Osteoblast (primary cell): Measurements from ENCODE around the gene PTH2R. TPM values are rescaled to one million over a fixed set of nuclear protein-coding genes. Genes with fewer than 3 reads are reported as not detected.

Experiments
- DNase-seq: peaks from one replicate; pipeline ENCODE4 v3.0.0; 2011; ENCODE audit warnings: low spot score, mixed read lengths; ENCODE audit not compliant: insufficient read length; ENCODE audit errors: missing footprints
- H2AFZ ChIP-seq: 2 replicates; pipeline ENCODE4 v1.6.0; 2011; ENCODE audit warnings: mild to moderate bottlenecking, low read length
- H3K27ac ChIP-seq: 2 replicates; pipeline ENCODE4 v1.5.1; 2011; ENCODE audit warnings: mild to moderate bottlenecking, low read depth, low read length, moderate library complexity
- H3K27me3 ChIP-seq: 2 replicates; pipeline ENCODE4 v1.6.0; 2012; ENCODE audit warnings: mild to moderate bottlenecking, control low read depth, inconsistent platforms, low read length, moderate library complexity; ENCODE audit not compliant: insufficient read depth
- H3K36me3 ChIP-seq: 2 replicates; pipeline ENCODE4 v1.5.1; 2011; ENCODE audit warnings: mild to moderate bottlenecking, low read length, control low read depth, moderate library complexity; ENCODE audit not compliant: insufficient read depth
- H3K4me1 ChIP-seq: 2 replicates; pipeline ENCODE4 v1.5.1; 2011; ENCODE audit warnings: mild to moderate bottlenecking, low read length, control low read depth, moderate library complexity; ENCODE audit not compliant: insufficient read depth
- H3K4me2 ChIP-seq: 2 replicates; pipeline ENCODE4 v1.6.0; 2011; ENCODE audit warnings: mild to moderate bottlenecking, low read length; ENCODE audit not compliant: insufficient read depth
- H3K4me3 ChIP-seq: fragments of 200-600 bp; sonication (generic); 3 replicates; pipeline ENCODE4 v1.5.1; 2012; ENCODE audit warnings: mild to moderate bottlenecking, low read length, inconsistent platforms; ENCODE audit not compliant: insufficient read depth
- H3K79me2 ChIP-seq: 2 replicates; pipeline ENCODE4 v1.6.0; 2012; ENCODE audit warnings: mild to moderate bottlenecking, low read length, control low read depth, inconsistent platforms; ENCODE audit not compliant: insufficient read depth
- H3K9me3 ChIP-seq: 2 replicates; pipeline ENCODE4 v1.5.1; 2011; ENCODE audit warnings: low read depth, low read length, control low read depth
- H4K20me1 ChIP-seq: 2 replicates; pipeline ENCODE4 v1.6.0; 2012; ENCODE audit warnings: mild to moderate bottlenecking, low read length, control low read depth; ENCODE audit not compliant: insufficient read depth
- total RNA-seq: library from RNA; depleted of rRNA; stranded (reverse); fragments of >200 nt; gene quantifications from 2 replicates; pipeline ENCODE4 v1.2.3, GENCODE V29; 2012
- TF ChIP-seq, protein P1 (sequence below): IDR thresholded peaks from 2 replicates; pipeline ENCODE4 v1.5.1; 2011; ENCODE audit warnings: mild to moderate bottlenecking, low read depth, low read length, moderate library complexity; ENCODE audit errors: extremely low read depth

PTH2R gene
- total RNA-seq, 1 donor: under 0.01 TPM

DNA sequence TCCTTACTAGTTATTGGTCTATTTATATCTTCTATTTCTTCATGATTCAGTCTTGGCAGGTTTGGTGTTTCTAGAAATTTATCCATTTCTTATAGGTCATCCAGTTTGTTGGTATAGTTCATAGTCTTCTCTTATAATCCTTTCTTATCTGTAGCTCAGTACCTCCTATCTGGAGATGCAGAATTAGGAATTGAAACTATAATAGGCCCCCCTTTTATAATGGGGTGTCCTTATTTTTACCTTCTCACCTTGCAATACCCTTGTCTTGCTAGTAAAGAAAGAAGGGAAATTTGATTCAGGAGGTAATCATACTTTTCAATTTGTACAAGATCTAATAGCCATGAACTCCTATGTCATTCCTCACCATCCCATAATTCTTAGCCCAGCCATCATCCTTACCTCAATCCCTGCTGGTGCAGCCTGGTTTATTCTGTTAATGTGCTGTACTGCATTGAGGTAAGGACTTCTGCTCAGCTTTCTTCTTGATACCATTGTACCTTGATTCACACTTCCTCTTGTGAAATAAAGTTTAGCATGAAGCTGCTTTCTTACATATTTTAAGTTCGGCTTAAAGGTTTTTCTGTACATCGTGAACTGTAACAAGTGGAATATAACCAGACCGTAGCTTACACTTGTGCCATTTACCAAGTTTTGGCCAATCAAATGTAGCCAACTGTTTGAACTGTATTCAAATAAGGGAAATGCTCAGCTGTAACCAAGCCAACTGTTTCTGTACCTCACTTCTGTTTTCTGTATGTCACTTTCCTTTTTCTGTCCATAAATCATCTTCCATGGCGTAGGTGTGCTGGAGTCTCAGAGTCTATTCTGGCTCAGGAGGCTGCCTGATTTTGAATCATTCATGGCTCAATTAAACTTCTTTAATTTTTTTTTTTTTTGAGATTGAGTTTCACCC is 40.1 kb upstream of the PTH2R start:
- Histone ChIP-seq H3K4me3 (no peak overlapping the region), H3K4me2 (no peak overlapping the region), H3K4me1 (peaks cover 31% of the 10 kb centered on the region), H3K79me2 (no peaks in the 10 kb centered on the region), H2AFZ (no peak overlapping the region), H3K36me3 (no peaks in the 10 kb centered on the region), H4K20me1 (no peaks in the 10 kb centered on the region), H3K27ac (no peak overlapping the region), H3K27me3 (no peaks in the 10 kb centered on the region), H3K9me3 (no peaks in the 10 kb centered on the region)
- DNase-seq: no peak
- TF ChIP-seq, protein P1, sequence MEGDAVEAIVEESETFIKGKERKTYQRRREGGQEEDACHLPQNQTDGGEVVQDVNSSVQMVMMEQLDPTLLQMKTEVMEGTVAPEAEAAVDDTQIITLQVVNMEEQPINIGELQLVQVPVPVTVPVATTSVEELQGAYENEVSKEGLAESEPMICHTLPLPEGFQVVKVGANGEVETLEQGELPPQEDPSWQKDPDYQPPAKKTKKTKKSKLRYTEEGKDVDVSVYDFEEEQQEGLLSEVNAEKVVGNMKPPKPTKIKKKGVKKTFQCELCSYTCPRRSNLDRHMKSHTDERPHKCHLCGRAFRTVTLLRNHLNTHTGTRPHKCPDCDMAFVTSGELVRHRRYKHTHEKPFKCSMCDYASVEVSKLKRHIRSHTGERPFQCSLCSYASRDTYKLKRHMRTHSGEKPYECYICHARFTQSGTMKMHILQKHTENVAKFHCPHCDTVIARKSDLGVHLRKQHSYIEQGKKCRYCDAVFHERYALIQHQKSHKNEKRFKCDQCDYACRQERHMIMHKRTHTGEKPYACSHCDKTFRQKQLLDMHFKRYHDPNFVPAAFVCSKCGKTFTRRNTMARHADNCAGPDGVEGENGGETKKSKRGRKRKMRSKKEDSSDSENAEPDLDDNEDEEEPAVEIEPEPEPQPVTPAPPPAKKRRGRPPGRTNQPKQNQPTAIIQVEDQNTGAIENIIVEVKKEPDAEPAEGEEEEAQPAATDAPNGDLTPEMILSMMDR: no peak

DNA sequence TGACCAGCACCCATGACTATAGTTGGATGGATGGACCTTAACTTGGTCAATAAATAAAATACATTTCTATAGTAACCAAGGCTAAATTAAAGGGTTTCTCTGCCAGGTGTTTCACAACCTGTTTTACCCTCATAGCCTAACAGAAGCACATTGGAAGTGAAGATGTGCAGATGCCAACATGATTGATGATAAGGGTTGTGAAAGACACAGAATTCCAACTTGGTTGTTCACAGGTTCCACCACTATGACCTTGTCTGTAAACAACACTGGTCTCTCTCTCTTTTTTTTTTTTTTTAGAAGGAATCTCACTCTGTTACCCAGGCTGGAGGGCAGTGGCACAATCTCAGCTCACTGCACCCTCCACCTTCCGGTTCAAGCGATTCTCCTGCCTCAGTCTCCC is 37.5 kb upstream of the PTH2R start:
- Histone ChIP-seq H3K4me3 (no peak overlapping the region), H2AFZ (no peak overlapping the region), H3K4me2 (no peak overlapping the region), H3K27me3 (no peaks in the 10 kb centered on the region), H3K9me3 (no peaks in the 10 kb centered on the region), H3K4me1 (peaks cover 20% of the 10 kb centered on the region), H4K20me1 (no peaks in the 10 kb centered on the region), H3K27ac (no peak overlapping the region), H3K79me2 (no peaks in the 10 kb centered on the region), H3K36me3 (no peaks in the 10 kb centered on the region)
- no peak for DNase-seq
- TF ChIP-seq, protein P1: no peak

DNA sequence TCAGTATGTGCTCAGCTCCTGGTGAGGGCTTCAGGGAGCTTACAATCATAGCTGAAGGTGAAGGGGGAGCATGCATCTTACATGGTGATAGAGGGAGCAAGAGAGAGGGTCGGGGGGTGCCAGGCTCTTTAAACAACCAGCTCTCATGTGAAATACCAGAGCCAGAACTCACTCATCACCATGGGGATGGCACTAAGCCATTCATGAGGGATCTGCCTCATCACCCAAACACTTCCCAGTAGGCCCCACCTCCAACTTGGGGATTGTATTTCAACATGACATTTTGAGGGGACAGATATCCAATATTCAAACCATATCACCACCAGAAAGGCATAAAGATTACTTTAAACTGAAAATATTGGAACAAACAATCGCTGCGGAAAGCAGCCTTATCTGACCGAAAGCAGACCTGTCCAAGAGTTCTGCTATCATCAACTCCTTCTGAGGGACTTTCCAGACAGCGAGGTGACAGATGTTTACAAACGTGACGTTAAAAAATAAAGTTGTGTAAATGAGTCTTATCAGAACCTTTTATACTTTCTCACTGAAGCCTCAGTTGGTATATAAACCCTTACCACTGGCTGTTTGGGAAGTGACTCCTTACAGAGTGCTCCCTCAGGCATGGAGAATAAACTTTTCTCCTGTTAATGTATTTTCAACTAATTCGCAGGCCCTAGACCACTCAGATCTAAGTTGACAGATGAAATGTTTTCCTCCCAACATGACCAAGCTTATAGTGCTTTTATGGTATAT is 35.5 kb upstream of the PTH2R start:
- Histone ChIP-seq H2AFZ (no peak overlapping the region), H3K4me2 (no peak overlapping the region), H3K4me3 (no peak overlapping the region), H3K79me2 (no peaks in the 10 kb centered on the region), H3K4me1 (peaks cover 20% of the 10 kb centered on the region), H4K20me1 (no peaks in the 10 kb centered on the region), H3K27ac (no peak overlapping the region), H3K9me3 (no peaks in the 10 kb centered on the region), H3K27me3 (peaks cover 7% of the 10 kb centered on the region), H3K36me3 (no peaks in the 10 kb centered on the region)
- TF ChIP-seq, protein P1: no peak
- no peak for DNase-seq

DNA sequence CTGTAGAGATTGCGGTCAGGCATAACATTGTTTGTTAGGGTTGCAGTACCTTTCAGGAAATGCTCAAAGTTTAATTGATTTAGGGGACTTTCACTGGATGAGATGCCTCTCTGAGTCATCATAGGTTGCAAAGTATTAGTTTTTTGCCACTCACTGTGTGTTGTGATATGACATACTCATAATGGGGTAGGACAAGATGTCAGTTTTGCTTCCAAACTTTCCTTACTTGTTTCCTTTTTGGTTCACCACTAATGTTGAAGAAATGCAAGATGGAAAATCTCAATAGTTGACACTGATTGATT is 35.0 kb upstream of the PTH2R start:
- no peak for DNase-seq
- Histone ChIP-seq H3K79me2 (no peaks in the 10 kb centered on the region), H3K27me3 (peaks cover 7% of the 10 kb centered on the region), H3K4me2 (no peak overlapping the region), H3K4me1 (peaks cover 20% of the 10 kb centered on the region), H3K36me3 (no peaks in the 10 kb centered on the region), H2AFZ (no peak overlapping the region), H3K9me3 (no peaks in the 10 kb centered on the region), H3K4me3 (no peak overlapping the region), H3K27ac (no peak overlapping the region), H4K20me1 (no peaks in the 10 kb centered on the region)
- TF ChIP-seq, protein P1: no peak
